Endothelial cell (in vitro differentiated cells): ENCODE results near the gene SLC4A2. TPM values are rescaled to one million over a fixed set of nuclear protein-coding genes. Genes with fewer than 3 reads are reported as not detected.
"Not testable (repeated sequence)": the region's sequence is repeated elsewhere in the genome, so short reads cannot be mapped to it uniquely, and the experiment has no call there.

ENCODE experiments used
- DNase-seq: peaks from one replicate; pipeline ENCODE4 v3.0.0; 2021; ENCODE audit warnings: low spot score
- H3K27ac Mint-ChIP-seq: one replicate; pipeline ENCODE4 v1.8.0; 2021; ENCODE audit warnings: mixed read lengths, inconsistent platforms; ENCODE audit not compliant: unreplicated experiment
- H3K27me3 Mint-ChIP-seq: one replicate; pipeline ENCODE4 v1.8.0; 2021; ENCODE audit warnings: mild to moderate bottlenecking, moderate library complexity, mixed read lengths, inconsistent platforms; ENCODE audit not compliant: unreplicated experiment
- H3K36me3 Mint-ChIP-seq: one replicate; pipeline ENCODE4 v1.8.0; 2021; ENCODE audit warnings: mild to moderate bottlenecking, low read depth, mixed read lengths, inconsistent platforms; ENCODE audit not compliant: unreplicated experiment
- H3K4me1 Mint-ChIP-seq: one replicate; pipeline ENCODE4 v1.8.0; 2021; ENCODE audit warnings: mild to moderate bottlenecking, mixed read lengths, inconsistent platforms; ENCODE audit not compliant: unreplicated experiment
- H3K4me3 Mint-ChIP-seq: one replicate; pipeline ENCODE4 v1.8.0; 2021; ENCODE audit warnings: mild to moderate bottlenecking, mixed read lengths, inconsistent platforms; ENCODE audit not compliant: unreplicated experiment
- H3K9me3 Mint-ChIP-seq: one replicate; pipeline ENCODE4 v1.8.0; 2021; ENCODE audit warnings: mixed read lengths, inconsistent platforms; ENCODE audit not compliant: unreplicated experiment
- CTCF ChIP-seq: fragments of 200-600 bp; sonication (generic); IDR thresholded peaks from one replicate; pipeline ENCODE4 v1.5.0; 2021; ENCODE audit warnings: antibody characterized with exemption; ENCODE audit not compliant: unreplicated experiment
- long read RNA-seq: library from polyadenylated mRNA; unstranded; transcript quantifications from one replicate; pipeline ENCODE4 v2.0.0, GENCODE V29; 2020; ENCODE audit not compliant: unreplicated experiment
- total RNA-seq: library from RNA; stranded (reverse); fragmentation: NEBNext Ultra II Directional; extraction: Animal tissue kit (Norgen Biotek cat#: 25700); gene quantifications from one replicate; pipeline ENCODE4 v1.2.1, GENCODE V29; 2021; ENCODE audit not compliant: unreplicated experiment

SLC4A2 gene
- 115 TPM for total RNA-seq
- long read RNA-seq, full-length matches to known transcripts = 10 of 25 reads
- long read RNA-seq, partial matches to known transcripts = 12 of 25 reads
- long read RNA-seq, other reads (novel, unspliced or antisense) = 3 of 25 reads

GRCh38 chr7:151059367-151060112 lies at the start of gene SLC4A2:
Gene SLC4A2 (plus strand): TSS chr7:151059589. CDS start chr7:151061988, 2,399 bp downstream.
- Mint-ChIP-seq H3K27me3 (peaks cover 13% of the 10 kb centered on the region), H3K9me3 (no peaks in the 10 kb centered on the region), H3K27ac (peak within 1 kb of the TSS; percentile 89), H3K4me3 (peak within 1 kb of the TSS; percentile 96), H3K36me3 (peaks cover 3% of the 10 kb centered on the region), H3K4me1 (peaks cover 35% of the 10 kb centered on the region)
- peak; percentile 67 for TF ChIP-seq CTCF
- DNase-seq = peak; percentile 65

- DNase-seq = no peak
- TF ChIP-seq CTCF = no peak
- H3K36me3 Mint-ChIP-seq = peaks cover 43% of the 10 kb centered on the region
- H3K27me3 Mint-ChIP-seq = peaks cover 31% of the 10 kb centered on the region
- H3K27ac Mint-ChIP-seq = no peak overlapping the region
- peaks cover 50% of the 10 kb centered on the region for H3K4me1 Mint-ChIP-seq
- peaks cover 6% of the 10 kb centered on the region for H3K9me3 Mint-ChIP-seq
- no peak overlapping the region for H3K4me3 Mint-ChIP-seq
These were observed 49.4 kb upstream of the SLC4A2 start for GRCh38 chr7:151010037-151010306.

- DNase-seq = no peak
- H3K36me3 Mint-ChIP-seq = peaks cover 43% of the 10 kb centered on the region
- H3K9me3 Mint-ChIP-seq = peaks cover 6% of the 10 kb centered on the region
- peaks cover 31% of the 10 kb centered on the region for H3K27me3 Mint-ChIP-seq
- H3K4me1 Mint-ChIP-seq = peaks cover 54% of the 10 kb centered on the region
- no peak for TF ChIP-seq CTCF
- H3K27ac Mint-ChIP-seq = peak overlapping the region; percentile 61
- H3K4me3 Mint-ChIP-seq = no peak overlapping the region
These were observed 48.9 kb upstream of the SLC4A2 start for GRCh38 chr7:151010307-151011096.

GRCh38 chr7:151011097-151011409 lies 48.3 kb upstream of the SLC4A2 start:
- H3K27ac Mint-ChIP-seq = peak overlapping the region; percentile 61
- DNase-seq = no peak
- TF ChIP-seq CTCF = no peak
- H3K9me3 Mint-ChIP-seq = peaks cover 6% of the 10 kb centered on the region
- H3K36me3 Mint-ChIP-seq = peaks cover 39% of the 10 kb centered on the region
- H3K4me3 Mint-ChIP-seq = peak overlapping the region; percentile 71
- H3K4me1 Mint-ChIP-seq = peaks cover 54% of the 10 kb centered on the region
- H3K27me3 Mint-ChIP-seq = peaks cover 29% of the 10 kb centered on the region

- H3K36me3 Mint-ChIP-seq = peaks cover 37% of the 10 kb centered on the region
- DNase-seq, H3K9me3 Mint-ChIP-seq: not testable (repeated sequence)
- peak overlapping the region; percentile 98 for H3K27ac Mint-ChIP-seq
- H3K4me3 Mint-ChIP-seq = peak overlapping the region; percentile 83
- H3K27me3 Mint-ChIP-seq = peaks cover 32% of the 10 kb centered on the region
- peaks cover 51% of the 10 kb centered on the region for H3K4me1 Mint-ChIP-seq
These were observed 47.8 kb upstream of the SLC4A2 start for GRCh38 chr7:151011616-151012015.
